GM04503 (cell line): Measurements from ENCODE around the gene LRRC74A.

ENCODE experiments used
- DNase-seq: peaks from one replicate; pipeline ENCODE4 v3.0.0-alpha.2; 2012; ENCODE audit warnings: low read depth

LRRC74A gene

DNA sequence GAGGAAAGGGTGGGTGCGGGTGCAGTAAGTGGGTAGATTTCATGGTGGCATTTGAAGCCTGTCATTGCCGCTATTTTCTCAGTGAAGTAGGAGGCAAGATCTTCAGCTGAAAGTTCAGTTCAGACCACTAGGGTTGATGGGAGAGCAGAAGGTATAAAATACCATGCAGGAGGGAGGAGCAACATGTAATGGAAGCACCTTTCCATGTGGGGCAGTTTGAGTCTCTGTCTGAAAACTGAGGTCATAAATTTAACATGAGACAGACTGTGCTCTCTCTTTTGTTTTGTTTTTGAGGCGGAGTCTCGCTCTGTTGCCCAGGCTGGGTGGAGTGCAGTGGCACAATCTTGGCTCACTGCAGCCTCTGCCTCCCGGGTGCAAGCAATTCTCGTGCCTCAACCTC, 22.7 kb downstream of the LRRC74A start:
- no peak for DNase-seq

DNA sequence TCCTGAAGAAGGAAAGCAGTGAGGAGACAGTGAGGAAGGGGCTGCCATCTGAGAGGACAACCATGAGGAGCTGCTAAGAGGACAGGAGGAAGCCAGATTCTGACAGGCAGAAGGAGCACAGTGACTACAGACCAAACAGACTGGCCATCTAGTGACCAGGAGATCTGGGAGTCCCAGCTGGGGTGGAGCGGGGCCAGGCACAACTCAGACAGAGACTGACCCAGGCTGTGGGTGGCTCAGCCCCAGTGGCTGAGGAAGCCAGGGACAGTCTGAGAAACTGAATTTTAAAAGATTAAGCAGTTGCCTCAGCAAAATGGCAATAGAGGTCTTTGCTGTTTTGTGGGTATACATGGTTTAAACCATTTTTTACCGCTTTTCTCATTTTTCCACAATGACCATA, 28.9 kb downstream of the LRRC74A start:
- no peak for DNase-seq

DNA sequence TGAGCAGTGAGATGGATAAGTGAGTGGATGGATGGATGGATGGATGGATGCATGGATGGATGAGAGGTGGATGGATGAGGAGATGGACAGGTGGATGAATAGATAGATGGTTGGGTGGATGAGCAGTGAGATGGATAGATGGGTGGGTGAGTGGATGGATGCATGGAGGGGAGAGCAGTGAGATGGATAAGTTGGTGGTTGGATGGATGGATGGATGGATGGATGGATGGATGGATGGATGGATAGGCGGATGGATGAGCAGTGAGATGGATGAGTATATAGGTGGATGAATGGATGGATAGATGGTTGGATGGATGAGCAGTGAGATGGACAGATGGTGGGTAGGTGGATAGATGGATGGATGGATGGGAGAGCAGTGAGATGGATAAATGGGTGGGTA, 30.6 kb downstream of the LRRC74A start:
- DNase-seq: no peak

DNA sequence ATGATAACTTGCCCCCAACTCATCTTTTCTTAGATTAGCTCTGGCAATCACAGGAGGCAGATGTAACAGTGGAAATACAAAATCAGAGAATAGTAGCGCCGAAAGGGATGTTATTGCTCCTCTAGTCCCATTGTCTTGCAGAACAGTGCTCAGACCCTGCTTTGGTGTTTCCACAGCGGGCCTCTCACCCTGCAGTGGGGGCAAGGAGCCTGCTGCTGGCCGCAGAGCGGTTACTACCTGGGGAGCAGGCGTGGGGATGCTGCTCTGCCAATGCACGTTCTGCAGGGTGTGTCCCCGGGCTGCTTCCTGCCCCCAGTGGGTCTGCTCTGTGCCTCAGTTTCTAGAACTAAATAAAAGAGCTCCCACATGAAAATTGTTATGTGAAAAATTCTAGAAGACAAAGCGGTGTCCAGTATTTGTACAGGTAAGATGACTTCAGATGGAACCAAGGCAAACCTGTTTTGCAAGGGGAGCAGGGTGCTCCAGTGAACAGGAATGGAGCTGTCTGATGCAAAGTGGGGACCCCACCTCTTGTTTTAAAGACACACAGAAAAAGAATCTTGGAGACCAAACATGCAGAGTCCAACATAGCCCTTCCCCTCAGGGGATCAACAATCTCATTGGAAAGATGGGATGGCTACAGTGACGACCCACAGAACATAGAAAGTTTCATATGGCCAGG, 35.5 kb downstream of the LRRC74A start:
- no peak for DNase-seq

DNA sequence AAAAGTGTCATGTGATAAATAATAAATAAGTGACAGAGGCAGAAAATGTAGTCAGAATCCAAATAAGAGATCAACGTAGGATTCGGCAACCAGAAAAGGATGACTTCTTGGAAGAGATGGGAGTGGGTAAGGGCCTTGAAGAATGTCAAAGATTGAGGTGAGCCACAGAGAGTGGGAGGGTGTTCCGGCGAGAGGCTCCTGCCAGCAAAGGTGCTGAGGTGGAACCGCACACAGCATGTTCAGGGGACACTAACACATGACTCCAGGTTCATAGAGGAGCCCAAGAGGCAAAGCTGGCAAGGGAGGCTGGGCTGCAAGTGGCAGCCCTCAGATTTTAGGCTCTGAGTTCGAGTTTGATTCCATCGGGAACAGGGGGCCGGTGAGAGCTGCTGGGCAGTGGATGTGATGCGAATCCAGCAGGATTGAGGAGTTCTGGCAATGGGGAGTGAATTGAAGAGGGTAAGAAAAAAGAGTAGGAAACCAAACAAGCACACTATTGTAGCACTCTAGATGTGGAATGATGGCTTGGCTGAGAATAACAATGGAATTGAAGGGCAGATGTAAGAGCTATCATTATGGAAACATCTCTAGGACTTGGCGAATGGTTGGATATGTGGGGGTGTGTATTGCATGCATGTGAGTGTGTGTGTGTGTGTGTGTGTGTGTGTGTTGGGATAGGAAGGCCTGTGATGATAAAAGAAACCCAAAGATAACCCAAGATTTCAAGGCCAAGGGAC, 36.5 kb downstream of the LRRC74A start:
- DNase-seq: no peak

DNA sequence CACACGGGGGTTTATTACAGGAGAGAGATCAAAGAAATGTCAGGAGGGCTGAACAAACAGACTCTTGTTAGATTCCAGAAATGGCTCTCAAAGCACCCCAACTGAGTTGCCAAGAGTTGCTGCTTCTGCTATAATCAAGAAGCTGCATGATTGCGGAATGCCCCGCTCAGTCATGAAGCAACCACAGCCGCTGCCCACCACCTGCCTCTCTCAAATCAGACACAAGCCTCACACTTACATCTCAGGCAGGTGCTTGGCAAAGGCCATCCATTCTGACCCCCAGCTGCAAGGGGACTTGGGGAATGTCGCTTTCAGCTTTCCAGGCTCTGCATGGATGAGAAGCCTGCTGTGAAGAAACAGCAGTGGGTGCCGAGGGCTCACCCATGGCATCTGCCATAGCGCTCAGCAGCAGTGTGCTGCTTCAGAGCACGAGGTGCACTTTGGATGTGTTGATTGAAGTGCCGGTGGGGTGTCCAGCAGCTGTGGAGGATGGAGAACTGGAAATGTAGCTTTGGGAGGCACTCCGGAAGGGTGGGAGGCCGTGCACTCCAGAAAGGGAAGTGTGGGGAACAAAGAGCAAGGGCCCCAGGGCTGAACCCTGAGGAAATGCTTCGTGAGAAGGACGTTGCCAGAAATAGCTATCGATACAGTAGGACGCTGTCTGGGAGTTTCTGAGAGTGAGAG, 37.7 kb downstream of the LRRC74A start:
- no peak for DNase-seq

DNA sequence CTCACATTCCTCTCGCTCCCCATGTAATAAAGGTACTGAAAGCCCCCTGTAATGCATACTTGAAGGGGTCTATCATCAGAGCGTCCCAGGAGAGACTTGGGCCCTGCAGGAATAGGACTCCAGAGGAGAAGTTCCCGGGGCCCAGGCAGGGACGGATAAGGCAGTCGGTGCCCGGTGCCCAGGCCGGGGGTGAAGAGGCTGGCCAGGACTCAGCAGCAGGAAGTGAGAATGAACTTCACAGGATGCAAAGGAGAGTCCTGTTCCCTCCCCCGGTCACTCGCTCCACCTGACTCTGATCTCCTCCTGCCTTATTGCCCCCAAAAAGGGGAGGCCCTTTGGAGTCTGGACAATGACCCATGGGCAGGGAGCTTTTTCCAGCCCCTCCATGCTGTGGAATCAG, 40.2 kb downstream of the LRRC74A start:
- DNase-seq: no peak

DNA sequence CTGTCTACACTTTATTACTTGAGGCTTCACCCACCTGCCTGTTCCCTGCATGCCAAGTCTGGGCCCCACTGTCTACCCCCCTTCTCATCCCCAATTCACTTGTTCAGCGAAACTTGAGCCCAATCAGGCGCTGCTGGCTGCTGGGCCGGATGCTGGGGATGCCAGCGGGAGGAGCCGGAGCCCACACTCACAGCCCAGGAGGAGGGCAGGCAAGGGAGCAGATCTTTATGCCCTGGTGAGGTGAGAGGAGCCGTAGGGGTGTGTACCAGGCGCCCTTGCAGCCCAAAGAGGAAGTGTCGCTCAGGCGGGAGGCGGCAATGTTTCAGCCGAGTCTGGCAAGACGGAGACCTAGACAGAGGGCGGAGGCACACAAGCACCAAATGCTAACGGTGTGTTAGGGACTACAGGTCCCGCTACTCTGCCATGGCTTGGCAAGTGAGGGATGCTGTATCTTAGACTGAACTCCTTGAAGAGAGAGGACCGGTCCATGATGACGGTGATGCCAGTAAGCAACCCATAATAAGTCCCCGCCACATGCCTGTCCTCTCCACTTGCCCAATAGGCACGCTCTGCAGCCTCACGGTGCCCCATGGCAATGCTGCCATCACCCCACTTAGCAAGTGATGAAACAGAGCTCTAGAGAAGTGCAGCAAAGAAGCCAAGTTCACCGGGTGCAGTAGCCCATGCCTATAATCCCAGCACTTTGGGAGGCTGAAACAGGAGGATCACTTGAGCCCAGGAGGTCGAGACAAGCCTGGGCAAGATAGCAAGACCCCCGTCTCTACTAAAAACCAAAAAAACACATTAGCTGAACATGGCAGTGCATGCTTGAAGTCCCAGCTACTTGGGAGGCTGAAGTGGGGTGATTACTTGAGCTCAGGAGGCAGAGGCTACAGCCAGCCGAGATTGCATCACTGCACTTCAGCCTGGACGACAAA, 41.6 kb downstream of the LRRC74A start:
- no peak for DNase-seq

DNA sequence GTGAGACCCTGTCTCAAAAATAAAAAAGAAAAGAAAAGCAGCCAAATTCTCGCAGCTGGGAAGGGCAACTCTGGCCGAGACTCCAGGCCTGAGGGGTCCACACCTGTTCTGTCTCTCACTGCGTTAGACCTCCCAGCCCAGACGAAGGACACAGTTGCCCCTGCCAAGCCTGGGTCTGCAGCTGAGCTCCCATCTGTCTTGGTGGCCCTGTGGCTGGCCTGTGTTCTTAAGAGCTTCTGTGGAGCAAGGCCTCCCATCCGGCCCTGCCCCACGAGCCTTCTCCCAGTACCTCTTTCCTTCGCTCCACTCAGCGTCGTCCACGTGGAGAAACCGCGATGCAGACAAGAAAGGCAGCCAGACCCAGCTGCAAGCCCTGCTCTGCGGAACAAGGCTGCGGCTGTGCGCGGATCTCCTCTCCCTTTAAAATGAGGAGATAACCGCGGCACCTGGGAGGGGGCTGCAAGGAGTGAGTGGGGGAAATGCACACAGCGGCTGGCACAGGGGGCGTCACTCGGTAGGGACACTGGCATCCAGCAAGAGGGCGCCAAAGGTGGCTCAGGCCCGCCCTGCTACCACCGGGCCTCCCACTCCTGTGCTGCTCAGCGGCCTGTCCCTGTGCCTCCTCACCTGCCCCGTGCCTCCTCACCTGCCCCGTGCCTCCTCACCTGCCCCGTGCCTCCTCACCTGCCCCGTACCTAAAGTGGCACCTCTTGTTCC, 42.4 kb downstream of the LRRC74A start:
- DNase-seq: no peak

DNA sequence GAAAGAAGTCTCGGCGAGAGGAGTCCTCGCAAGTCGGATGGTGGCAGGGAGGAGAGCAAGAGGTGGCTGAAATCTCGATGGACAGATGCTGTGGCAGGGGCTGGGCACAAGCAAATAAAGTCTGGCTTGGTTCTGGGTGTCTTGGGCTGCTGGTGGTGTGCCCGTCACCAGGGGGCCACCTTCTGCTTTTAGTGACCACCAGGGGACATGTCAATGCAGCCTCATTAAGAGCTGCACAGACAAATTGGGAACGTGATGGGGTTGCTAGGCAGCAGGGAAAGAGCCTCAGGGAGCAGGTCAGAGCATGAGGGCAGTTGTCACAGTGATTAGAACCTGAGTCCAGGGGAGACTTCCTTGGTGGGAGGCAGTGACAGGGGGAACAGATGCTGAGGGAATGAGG, 44.0 kb downstream of the LRRC74A start:
- DNase-seq: no peak

DNA sequence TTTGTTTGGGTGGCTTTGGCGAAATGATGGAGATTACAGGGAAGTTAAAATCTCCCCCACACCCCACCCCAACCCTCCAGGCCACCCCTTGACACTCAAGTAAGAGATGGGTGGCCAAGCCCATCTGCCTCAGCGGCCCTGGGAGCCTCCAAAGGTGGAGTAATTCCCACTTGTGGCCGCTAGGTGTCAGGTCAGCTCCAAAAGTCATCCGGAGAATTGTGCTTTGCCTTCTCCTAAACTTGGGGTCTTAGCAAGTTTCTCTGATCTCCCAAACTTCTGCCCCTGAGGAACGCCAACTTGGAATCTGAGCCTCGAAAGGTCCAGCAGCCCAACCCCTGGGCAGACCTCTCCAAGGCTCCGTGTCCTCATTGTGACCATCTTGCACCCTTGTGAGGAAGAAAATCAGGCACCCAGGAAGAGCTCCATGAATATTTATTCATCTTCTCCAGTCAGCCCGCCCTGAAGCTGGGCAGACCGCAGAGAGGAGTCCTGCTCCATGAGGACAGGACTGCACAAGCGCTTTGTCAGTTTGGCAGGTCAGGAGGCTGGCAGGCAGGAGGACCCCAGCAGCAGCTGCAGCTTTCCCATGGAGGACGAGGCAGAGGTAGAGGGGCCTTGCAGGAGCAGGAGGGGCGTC, 46.7 kb downstream of the LRRC74A start:
- no peak for DNase-seq

DNA sequence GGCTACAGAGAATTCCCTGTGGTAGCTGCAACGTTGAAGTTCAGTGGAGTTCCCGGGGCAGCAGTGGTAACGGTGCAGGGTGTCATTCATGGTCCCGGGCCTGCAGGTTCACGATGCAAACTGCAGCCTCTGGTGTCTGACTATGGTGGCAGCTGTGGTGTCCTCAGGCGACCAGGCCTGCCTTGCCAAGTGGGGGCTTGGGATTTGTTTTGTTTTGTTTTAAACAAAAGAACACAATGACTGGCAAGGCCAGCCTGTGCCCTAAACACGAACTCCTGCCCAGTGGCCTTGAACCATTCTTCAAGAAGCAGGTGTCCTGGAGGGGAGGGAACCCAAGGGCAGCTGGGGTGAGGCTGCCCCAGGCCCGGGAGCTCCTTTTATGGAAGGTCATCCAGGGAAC, 48.5 kb downstream of the LRRC74A start:
- DNase-seq: no peak

DNA sequence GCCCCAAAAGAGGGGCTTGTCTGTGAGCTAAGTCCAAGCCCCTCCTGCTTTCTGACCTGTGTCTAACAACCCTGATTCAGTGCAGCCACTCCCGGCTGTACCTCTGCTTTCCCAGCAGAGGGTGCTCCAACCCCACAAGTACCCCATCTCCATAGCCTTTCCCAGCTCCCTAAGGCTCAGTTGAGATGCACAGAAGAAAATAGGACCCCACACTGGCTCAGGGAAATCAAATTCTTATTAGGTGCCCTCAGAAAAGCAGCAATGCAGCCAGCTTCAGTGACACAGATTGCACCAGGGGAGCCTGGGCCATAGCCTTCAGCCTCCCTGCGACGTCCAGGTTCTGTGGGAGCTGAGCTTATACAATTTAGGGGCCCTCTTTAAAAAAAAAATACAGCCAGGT, 49.9 kb downstream of the LRRC74A start:
- DNase-seq: no peak

DNA sequence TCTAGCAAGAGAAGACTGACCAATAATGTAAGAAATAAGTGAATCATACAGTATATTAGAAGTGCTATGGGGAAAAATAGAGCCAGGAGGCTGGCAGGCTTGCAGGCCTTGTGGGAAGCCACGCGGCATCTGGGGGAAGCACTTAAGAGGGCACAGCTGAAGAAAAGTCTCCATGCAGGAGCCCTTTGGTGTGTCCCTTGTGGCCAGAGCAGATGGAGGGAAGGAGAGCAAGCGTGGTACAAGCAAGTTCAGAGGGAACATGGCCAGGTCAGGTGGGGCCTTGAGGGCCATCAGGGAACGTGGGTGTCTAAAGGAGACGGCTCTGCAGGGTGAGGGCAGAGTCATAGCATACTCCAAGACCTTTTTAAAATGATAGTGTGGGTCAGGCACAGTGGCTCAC, 51.7 kb downstream of the LRRC74A start:
- DNase-seq: no peak

DNA sequence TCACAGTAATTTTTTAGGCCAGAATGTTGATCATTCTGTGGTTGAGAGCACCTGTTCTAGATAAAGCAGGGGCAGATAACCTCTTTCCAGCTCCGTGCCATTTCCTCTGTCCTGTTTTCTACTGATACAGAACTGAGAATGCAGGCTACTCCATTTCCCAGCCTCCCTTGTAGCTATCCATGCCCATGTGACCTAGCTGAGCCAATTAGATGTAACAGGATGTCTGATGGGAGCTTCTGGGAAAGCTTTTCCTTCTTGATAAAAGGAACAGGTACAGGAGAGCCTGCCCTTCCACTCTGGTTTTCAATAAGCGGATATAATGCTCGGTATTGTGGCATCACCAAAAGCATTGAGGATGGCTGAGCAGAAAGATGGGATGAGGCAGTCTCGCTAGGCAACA, 54.2 kb downstream of the LRRC74A start:
- no peak for DNase-seq

DNA sequence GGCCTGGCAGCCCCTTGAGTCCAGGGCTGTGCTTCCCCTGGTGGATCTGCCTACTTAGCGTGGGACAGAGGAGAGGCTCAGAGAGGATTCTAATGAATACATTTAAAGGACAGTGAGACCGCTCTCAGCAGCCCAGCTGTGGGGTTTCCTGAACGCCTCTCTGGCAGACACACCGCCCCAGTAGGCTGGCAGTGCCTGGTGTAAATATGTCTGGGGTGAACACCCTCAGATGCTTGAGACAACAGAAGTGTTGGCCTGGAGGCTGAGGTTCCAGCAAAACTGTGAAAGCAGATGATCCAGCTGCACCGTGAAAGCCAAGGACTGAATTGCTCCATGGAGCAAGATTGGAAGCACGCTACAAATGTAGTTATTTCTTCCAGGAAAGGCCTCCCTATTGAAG, 55.1 kb downstream of the LRRC74A start:
- DNase-seq: no peak

DNA sequence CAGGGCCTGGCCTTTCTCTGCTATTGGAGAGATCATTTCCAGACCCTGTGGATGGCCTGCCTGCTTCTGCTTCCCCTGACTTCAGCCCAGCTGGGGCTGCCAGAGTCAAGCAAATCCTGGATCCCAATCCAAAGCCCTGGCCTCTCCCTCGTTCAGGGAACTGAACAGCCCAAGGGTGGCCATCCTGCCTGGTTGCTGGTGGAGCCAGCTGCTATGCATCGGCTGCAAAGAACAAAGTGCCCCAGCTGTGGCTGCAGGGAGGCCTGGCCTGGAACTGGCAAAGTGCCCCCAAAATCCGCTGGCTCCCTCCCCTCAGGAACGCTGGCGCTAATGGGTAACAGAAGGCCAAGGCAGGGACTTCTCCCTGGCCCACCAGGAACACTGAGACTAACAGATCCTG, 56.4 kb downstream of the LRRC74A start:
- no peak for DNase-seq

DNA sequence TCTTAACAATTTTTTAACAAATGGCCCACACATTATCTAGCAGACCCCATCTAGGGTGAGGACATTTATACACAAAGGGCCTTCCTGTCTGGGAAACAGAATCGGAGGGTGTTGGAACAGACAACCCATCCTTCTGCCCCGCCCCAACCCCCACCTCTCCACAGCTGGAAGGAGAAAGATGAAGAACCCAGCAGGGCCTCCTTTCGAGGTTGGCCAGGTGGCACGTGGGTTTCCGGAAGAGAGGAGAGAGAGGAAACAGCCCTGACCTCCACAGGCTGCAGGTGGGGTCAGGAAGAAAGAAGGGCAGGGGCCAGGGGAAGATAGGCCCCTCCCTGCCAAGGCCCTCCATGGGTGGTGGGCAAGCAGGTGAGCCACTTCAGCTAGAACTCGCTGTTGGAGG, 57.2 kb downstream of the LRRC74A start:
- DNase-seq: no peak

DNA sequence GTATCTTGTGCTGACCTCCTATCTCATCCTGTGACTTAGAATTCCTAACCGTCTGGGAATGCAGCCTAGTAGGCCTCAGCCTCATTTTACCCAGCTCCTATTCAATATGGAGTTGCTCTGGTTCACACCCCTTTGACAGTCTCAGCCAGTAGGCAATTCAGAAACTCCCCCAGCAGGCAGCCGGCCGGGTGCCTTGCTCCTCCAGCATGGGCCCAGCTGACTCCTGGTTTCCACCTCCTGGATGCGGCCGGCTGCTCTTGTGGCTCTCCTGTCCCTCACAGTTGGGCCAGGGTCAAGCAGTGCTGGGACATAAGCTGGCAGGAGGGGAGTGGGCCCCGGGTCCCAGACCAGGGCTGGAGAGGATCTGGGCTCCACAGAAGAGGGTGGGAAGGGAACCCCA, 58.2 kb downstream of the LRRC74A start:
- DNase-seq: no peak

DNA sequence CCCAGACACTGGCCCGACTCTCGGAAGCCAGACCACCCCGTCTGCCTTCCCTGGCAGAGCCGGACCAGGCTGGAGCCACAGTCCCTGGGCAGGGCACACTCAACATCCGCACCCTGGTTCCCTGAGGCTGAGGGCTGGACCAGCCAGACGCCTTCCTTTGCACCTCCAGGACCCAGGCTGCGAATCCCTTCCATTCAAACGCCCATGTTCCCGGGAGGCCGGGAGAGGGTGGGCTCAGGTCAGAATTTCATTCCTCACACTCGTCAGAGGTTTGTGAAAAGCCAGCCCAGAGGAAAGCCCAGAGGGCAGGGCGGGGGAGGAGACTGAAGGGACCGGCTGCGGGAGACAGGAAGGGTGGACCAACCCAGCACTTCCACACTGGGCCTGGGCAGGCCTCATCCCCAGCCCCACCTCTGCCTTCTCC, 58.7 kb downstream of the LRRC74A start:
- DNase-seq: no peak

DNA sequence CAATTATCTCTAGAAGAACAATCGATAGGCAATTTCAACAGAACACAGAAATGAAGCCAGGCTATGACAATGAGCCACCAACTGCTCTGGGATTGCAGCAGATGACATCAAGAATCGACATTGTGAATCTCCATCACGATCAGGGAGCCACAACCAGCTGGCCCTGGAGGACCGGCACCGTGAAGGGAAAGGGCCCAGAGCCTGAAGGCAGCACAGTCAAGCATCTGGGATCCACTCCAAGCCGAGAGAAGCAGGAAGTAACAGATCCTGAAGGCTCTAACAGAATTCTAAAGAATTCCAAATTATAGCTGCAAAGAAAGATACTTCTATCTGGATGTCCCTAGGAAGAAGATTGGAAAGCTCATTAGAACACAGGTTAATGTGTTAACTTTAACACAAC, 61.0 kb downstream of the LRRC74A start:
- DNase-seq: no peak
